Measurements from ENCODE around the gene LARGE1. TPM values are rescaled to one million over a fixed set of nuclear protein-coding genes. Genes with fewer than 3 reads are reported as not detected.
A peak's percentile ranks its signal among the peaks of the same experiment; 100 is the strongest.

Gene LARGE1
- total RNA-seq, 2 donors from 2014 or later: 12.5 to 21.1 TPM

DNA sequence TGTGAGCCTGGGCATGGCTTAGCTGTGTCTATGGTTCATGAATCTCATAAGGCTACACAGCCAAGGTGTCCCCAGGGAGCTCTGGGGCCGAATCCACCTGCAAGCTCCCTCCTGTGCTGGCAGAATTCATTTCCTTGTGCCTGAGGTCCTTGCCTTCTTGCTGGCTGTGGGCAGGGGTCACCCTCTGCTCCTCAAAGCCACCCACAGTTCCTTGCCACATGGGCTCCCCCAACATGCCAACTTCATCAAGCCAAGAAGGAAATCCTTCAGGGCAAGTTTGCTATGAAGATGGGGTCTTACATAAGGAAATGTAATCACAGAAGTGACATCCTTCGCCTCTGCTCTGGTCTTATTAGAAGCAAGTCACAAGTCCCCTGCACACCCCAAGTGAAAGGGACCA, 24.8 kb downstream of the LARGE1 start:
- DNase-seq: no peak
- TF ChIP-seq, protein P1, sequence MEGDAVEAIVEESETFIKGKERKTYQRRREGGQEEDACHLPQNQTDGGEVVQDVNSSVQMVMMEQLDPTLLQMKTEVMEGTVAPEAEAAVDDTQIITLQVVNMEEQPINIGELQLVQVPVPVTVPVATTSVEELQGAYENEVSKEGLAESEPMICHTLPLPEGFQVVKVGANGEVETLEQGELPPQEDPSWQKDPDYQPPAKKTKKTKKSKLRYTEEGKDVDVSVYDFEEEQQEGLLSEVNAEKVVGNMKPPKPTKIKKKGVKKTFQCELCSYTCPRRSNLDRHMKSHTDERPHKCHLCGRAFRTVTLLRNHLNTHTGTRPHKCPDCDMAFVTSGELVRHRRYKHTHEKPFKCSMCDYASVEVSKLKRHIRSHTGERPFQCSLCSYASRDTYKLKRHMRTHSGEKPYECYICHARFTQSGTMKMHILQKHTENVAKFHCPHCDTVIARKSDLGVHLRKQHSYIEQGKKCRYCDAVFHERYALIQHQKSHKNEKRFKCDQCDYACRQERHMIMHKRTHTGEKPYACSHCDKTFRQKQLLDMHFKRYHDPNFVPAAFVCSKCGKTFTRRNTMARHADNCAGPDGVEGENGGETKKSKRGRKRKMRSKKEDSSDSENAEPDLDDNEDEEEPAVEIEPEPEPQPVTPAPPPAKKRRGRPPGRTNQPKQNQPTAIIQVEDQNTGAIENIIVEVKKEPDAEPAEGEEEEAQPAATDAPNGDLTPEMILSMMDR (IDR thresholded peaks at IDR 0.05): no peak
- TF ChIP-seq POLR2A (IDR thresholded peaks at IDR 0.05): no peak
- intact Hi-C loops (cut with DNase I): no loop called here
- Histone ChIP-seq H3K27ac (no peak overlapping the region), H3K4me3 (no peak overlapping the region), H3K36me3 (replicated peaks in 1 of 2; ENCODE audit: insufficient read depth in 1 of 2, low read depth in 2 of 2) (no peaks in the 10 kb centered on the region), H3K27me3 (no peaks in the 10 kb centered on the region), H3K9me3 (no peaks in the 10 kb centered on the region), H3K4me1 (peaks cover 18% of the 10 kb centered on the region)
- no peak for ATAC-seq
- WGBS, 2 donors: 95 to 100% methylated on average over 1 to 2 of the region's 2 CpGs

DNA sequence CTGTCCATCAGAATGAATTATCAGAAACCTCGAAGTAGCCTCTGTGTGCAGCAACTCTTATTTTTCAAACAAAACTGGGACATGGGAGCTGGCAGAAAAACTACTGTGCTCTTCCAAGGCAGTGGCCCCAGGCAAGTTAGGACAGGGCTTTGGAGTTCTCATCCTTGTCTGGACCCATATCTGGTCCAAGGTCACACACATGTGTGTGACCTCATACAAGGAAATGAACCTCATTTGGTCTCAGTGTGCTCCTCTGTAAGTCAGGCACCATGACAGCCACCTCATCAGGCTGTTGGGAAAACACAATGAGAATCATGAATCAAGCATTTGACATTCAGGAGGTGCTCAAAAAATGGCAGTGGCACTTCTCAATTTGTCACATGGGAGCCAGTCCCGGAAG, 25.8 kb downstream of the LARGE1 start:
- H3K27ac ChIP-seq: peak overlapping the region in 2 of 4 donors; percentile 9 to 24
- peaks cover 18% of the 10 kb centered on the region for H3K4me1 ChIP-seq
- H3K4me3 ChIP-seq: no peak overlapping the region
- TF ChIP-seq POLR2A (IDR thresholded peaks at IDR 0.05): no peak
- TF ChIP-seq, protein P1 (IDR thresholded peaks at IDR 0.05): no peak
- WGBS, 2 donors: 44 to 53% methylated on average over 2 of the region's 2 CpGs
- peak; percentile 70 for ATAC-seq
- H3K36me3 ChIP-seq (replicated peaks in 1 of 2; ENCODE audit: insufficient read depth in 1 of 2, low read depth in 2 of 2): no peaks in the 10 kb centered on the region
- intact Hi-C loops (cut with DNase I): no loop called here
- H3K9me3 ChIP-seq: no peaks in the 10 kb centered on the region
- no peaks in the 10 kb centered on the region for H3K27me3 ChIP-seq
- DNase-seq: peak in 3 of 4 donors; percentile 13 to 22 (median 17)

DNA sequence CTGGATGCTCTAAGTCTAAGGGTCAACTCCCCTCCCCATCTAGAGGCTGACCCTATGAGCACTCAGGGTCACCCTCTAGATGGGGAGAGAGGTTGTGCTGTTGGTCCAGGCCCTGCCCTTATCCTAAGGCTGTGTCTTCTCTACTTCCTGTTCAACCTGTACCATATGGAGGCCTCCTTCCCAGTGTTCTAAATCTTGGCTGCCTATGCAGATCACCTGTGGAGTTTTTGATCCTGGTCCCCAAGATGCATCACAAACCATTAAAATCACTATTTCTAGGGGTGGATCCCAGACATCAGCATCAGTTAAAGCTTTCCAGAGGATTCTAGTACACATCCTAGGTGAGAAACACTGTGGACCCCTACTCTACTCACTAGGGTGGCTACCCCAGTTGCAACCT, 26.2 kb downstream of the LARGE1 start:
- TF ChIP-seq, protein P1 (IDR thresholded peaks at IDR 0.05): no peak
- TF ChIP-seq POLR2A (IDR thresholded peaks at IDR 0.05): no peak
- peak overlapping the region in 2 of 4 donors; percentile 9 to 24 for H3K27ac ChIP-seq
- no peak overlapping the region for H3K4me3 ChIP-seq
- H3K4me1 ChIP-seq: peaks cover 18% of the 10 kb centered on the region
- ATAC-seq (no peak), DNase-seq (no peak)
- intact Hi-C loops (cut with DNase I): no loop called here
- H3K36me3 ChIP-seq (replicated peaks in 1 of 2; ENCODE audit: insufficient read depth in 1 of 2, low read depth in 2 of 2): no peaks in the 10 kb centered on the region
- H3K27me3 ChIP-seq: no peaks in the 10 kb centered on the region
- no peaks in the 10 kb centered on the region for H3K9me3 ChIP-seq

DNA sequence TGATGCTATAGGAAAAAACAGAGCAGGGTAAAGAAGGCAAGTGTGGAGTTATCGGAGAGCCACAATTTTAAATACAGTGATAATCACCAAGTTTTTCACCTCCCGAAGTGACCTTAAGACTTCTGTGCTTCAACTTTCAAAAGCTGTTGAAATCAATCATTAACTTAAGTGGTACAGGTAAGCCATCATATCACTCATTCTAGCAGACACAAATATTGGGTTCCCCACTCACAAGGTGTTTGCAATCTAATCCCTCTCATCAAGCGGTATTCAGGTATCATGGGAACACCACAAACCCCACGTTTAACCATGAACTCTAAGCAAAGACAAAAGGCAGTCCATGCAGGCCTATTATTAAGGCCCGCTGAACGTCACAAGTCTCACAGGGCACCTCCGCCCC, 26.8 kb downstream of the LARGE1 start:
- TF ChIP-seq, protein P1 (IDR thresholded peaks at IDR 0.05): no peak
- TF ChIP-seq POLR2A (IDR thresholded peaks at IDR 0.05): no peak
- 63 to 67% methylated on average over 7 of the region's 7 CpGs for WGBS, 2 donors
- H3K9me3 ChIP-seq: no peaks in the 10 kb centered on the region
- no peaks in the 10 kb centered on the region for H3K27me3 ChIP-seq
- no peak overlapping the region for H3K27ac ChIP-seq
- no peak for ATAC-seq
- DNase-seq: no peak
- intact Hi-C loops (cut with DNase I): no loop called here
- no peaks in the 10 kb centered on the region for H3K36me3 ChIP-seq (replicated peaks in 1 of 2; ENCODE audit: insufficient read depth in 1 of 2, low read depth in 2 of 2)
- peaks cover 18% of the 10 kb centered on the region for H3K4me1 ChIP-seq
- no peak overlapping the region for H3K4me3 ChIP-seq

DNA sequence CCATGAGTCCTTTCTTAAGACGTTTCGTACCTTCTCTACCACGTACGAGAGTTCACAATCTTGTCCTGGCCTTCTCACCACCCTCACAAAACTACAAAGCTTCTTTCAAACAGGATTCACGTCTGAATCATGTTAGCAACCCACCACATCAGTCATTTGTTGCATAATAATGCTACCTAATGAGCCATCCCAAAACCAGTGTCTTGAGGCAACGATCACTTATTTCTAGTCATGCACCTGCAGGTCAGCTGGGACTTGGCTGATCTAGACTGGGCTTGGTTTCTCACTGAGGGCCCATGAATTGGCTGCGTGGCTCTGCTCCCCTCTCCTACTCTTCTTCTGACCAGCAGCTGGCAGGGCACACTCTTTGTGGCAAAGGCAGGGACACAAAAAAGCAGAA, 28.3 kb downstream of the LARGE1 start:
- WGBS, 2 donors: 90 to 98% methylated on average over 7 of the region's 7 CpGs
- no peaks in the 10 kb centered on the region for H3K36me3 ChIP-seq (replicated peaks in 1 of 2; ENCODE audit: insufficient read depth in 1 of 2, low read depth in 2 of 2)
- ATAC-seq (no peak), DNase-seq (no peak)
- no peak overlapping the region for H3K27ac ChIP-seq
- H3K4me3 ChIP-seq: no peak overlapping the region
- H3K9me3 ChIP-seq: no peaks in the 10 kb centered on the region
- H3K4me1 ChIP-seq: peaks cover 18% of the 10 kb centered on the region
- intact Hi-C loops (cut with DNase I): no loop called here
- H3K27me3 ChIP-seq: no peaks in the 10 kb centered on the region
- TF ChIP-seq, protein P1 (IDR thresholded peaks at IDR 0.05): no peak
- no peak for TF ChIP-seq POLR2A (IDR thresholded peaks at IDR 0.05)

Measured in body of pancreas (tissue), 4 donors.